ENCODE data around the gene PDE8B. TPM values are rescaled to one million over a fixed set of nuclear protein-coding genes. Genes with fewer than 3 reads are reported as not detected.
"Not testable (repeated sequence)": the region's sequence is repeated elsewhere in the genome, so short reads cannot be mapped to it uniquely, and the experiment has no call there.

Gene PDE8B
- total RNA-seq, 4 donors from 2014 or later: 1.1 to 3.9 (median 1.5) TPM

GRCh38 chr5:77376609-77377300, 166.3 kb downstream of the PDE8B start:
- Histone ChIP-seq H3K4me1 (peaks cover 4% of the 10 kb centered on the region), H3K9me3 (no peaks in the 10 kb centered on the region), H3K27me3 (no peaks in the 10 kb centered on the region), H3K36me3 (no peaks in the 10 kb centered on the region), H3K4me3 (no peak overlapping the region), H3K27ac (no peak overlapping the region)
- 70% methylated on average over 5 of the region's 5 CpGs for WGBS
- TF ChIP-seq POLR2AphosphoS5 (IDR thresholded peaks at IDR 0.05) (no peak), POLR2A (IDR thresholded peaks at IDR 0.05) (no peak), EP300 (IDR thresholded peaks at IDR 0.05) (no peak), CTCF (IDR thresholded peaks at IDR 0.05) (no peak)
- no peak for DNase-seq (ENCODE audit: low spot score in 2 of 2)

GRCh38 chr5:77379558-77380061, 169.1 kb downstream of the PDE8B start:
- Histone ChIP-seq H3K27ac (peak overlapping the region; percentile 41), H3K9me3 (no peaks in the 10 kb centered on the region), H3K36me3 (no peaks in the 10 kb centered on the region), H3K4me1 (peaks cover 4% of the 10 kb centered on the region), H3K4me3 (no peak overlapping the region), H3K27me3 (no peaks in the 10 kb centered on the region)
- TF ChIP-seq EP300 (IDR thresholded peaks at IDR 0.05) (no peak), CTCF (IDR thresholded peaks at IDR 0.05) (no peak), POLR2AphosphoS5 (IDR thresholded peaks at IDR 0.05) (no peak), POLR2A (IDR thresholded peaks at IDR 0.05) (no peak)
- WGBS: 41% methylated on average over 6 of the region's 6 CpGs
- no peak for DNase-seq (ENCODE audit: low spot score in 2 of 2)

GRCh38 chr5:77380636-77381035, 170.2 kb downstream of the PDE8B start:
- 56% methylated on average over 4 of the region's 4 CpGs for WGBS
- no peaks in the 10 kb centered on the region for H3K27me3 ChIP-seq
- no peak for DNase-seq (ENCODE audit: low spot score in 2 of 2)
- TF ChIP-seq POLR2A (IDR thresholded peaks at IDR 0.05): no peak
- no peak for TF ChIP-seq POLR2AphosphoS5 (IDR thresholded peaks at IDR 0.05)
- no peak for TF ChIP-seq EP300 (IDR thresholded peaks at IDR 0.05)
- TF ChIP-seq CTCF (IDR thresholded peaks at IDR 0.05): no peak
- no peak overlapping the region for H3K4me3 ChIP-seq
- no peak overlapping the region for H3K27ac ChIP-seq
- peaks cover 4% of the 10 kb centered on the region for H3K4me1 ChIP-seq
- no peaks in the 10 kb centered on the region for H3K36me3 ChIP-seq
- H3K9me3 ChIP-seq: no peaks in the 10 kb centered on the region

- not testable (repeated sequence) for H3K27ac ChIP-seq; DNase-seq (ENCODE audit: low spot score in 2 of 2); H3K4me3 ChIP-seq; H3K36me3 ChIP-seq; H3K27me3 ChIP-seq; H3K4me1 ChIP-seq; H3K9me3 ChIP-seq
- 90% methylated on average over 2 of the region's 2 CpGs for WGBS
Measured at GRCh38 chr5:77383336-77383735, 172.9 kb downstream of the PDE8B start.

- H3K4me1 ChIP-seq; H3K36me3 ChIP-seq; DNase-seq (ENCODE audit: low spot score in 2 of 2); H3K27ac ChIP-seq; H3K27me3 ChIP-seq; H3K9me3 ChIP-seq; H3K4me3 ChIP-seq: not testable (repeated sequence)
- 100% methylated on average over 1 of the region's 1 CpG for WGBS
Measured at GRCh38 chr5:77386340-77386739, 175.9 kb downstream of the PDE8B start.

GRCh38 chr5:77389746-77390145, 179.3 kb downstream of the PDE8B start:
- no peak for TF ChIP-seq POLR2A (IDR thresholded peaks at IDR 0.05)
- TF ChIP-seq CTCF (IDR thresholded peaks at IDR 0.05): no peak
- no peak for TF ChIP-seq EP300 (IDR thresholded peaks at IDR 0.05)
- no peak for TF ChIP-seq POLR2AphosphoS5 (IDR thresholded peaks at IDR 0.05)
- H3K9me3 ChIP-seq: no peaks in the 10 kb centered on the region
- 87% methylated on average over 2 of the region's 2 CpGs for WGBS
- H3K4me3 ChIP-seq: no peak overlapping the region
- no peak for DNase-seq (ENCODE audit: low spot score in 2 of 2)
- H3K27me3 ChIP-seq: no peaks in the 10 kb centered on the region
- no peak overlapping the region for H3K27ac ChIP-seq
- H3K4me1 ChIP-seq: no peaks in the 10 kb centered on the region
- no peaks in the 10 kb centered on the region for H3K36me3 ChIP-seq

Data from suprapubic skin (tissue), 4 donors.